H9 (cell line): Measurements from ENCODE around the gene ELF1. TPM values are rescaled to one million over a fixed set of nuclear protein-coding genes. Genes with fewer than 3 reads are reported as not detected.

Experiments
- DNase-seq: peaks from one replicate; pipeline ENCODE4 v3.0.0-alpha.2; 2017
- H2AFZ ChIP-seq: one replicate; pipeline ENCODE4 v1.6.1; 2013; ENCODE audit warnings: mild to moderate bottlenecking, low read length, control low read depth, moderate library complexity
- H2AK5ac ChIP-seq: 2 replicates; pipeline ENCODE4 v1.6.1; 2013; ENCODE audit warnings: low read length, control low read depth, mixed read lengths; ENCODE audit not compliant: insufficient read length
- H2BK120ac ChIP-seq: one replicate; pipeline ENCODE4 v1.6.1; 2013; ENCODE audit warnings: low read depth, mild to moderate bottlenecking, low read length, control low read depth, inconsistent platforms; ENCODE audit not compliant: poor library complexity, severe bottlenecking
- H2BK12ac ChIP-seq: 2 replicates; pipeline ENCODE4 v1.6.1; 2013; ENCODE audit warnings: low read length, control low read depth, mixed read lengths, low read depth; ENCODE audit not compliant: insufficient read length
- H2BK15ac ChIP-seq: 2 replicates; pipeline ENCODE4 v1.6.1; 2013; ENCODE audit warnings: low read depth, low read length, control low read depth
- H2BK20ac ChIP-seq: one replicate; pipeline ENCODE4 v1.6.1; 2013; ENCODE audit warnings: low read depth, mild to moderate bottlenecking, low read length, control low read depth, inconsistent platforms; ENCODE audit not compliant: poor library complexity, severe bottlenecking
- H2BK5ac ChIP-seq: 2 replicates; pipeline ENCODE4 v1.6.1; 2013; ENCODE audit warnings: low read length, control low read depth, mixed read lengths; ENCODE audit not compliant: insufficient read length
- H3K14ac ChIP-seq: 2 replicates; pipeline ENCODE4 v1.6.1; 2013; ENCODE audit warnings: low read length, control low read depth; ENCODE audit not compliant: insufficient read depth
- H3K18ac ChIP-seq: 2 replicates; pipeline ENCODE4 v1.6.1; 2013; ENCODE audit warnings: low read depth, mild to moderate bottlenecking, mixed read lengths, low read length, control low read depth; ENCODE audit not compliant: insufficient read length
- H3K23ac ChIP-seq: 2 replicates; pipeline ENCODE4 v1.6.1; 2013; ENCODE audit warnings: low read length, control low read depth, mixed read lengths, low read depth; ENCODE audit not compliant: insufficient read length
- H3K23me2 ChIP-seq: 2 replicates; pipeline ENCODE4 v1.6.1; 2013; ENCODE audit warnings: low read depth, mild to moderate bottlenecking, mixed read lengths, low read length, control low read depth; ENCODE audit not compliant: insufficient read length, poor library complexity, severe bottlenecking
- H3K27ac ChIP-seq: 2 replicates; pipeline ENCODE4 v1.5.1; 2013; ENCODE audit warnings: low read length, control low read depth, mixed read lengths, low read depth; ENCODE audit not compliant: insufficient read length
- H3K27me3 ChIP-seq: 2 replicates; pipeline ENCODE4 v1.6.1; 2013; ENCODE audit warnings: low read length, control low read depth, inconsistent platforms; ENCODE audit not compliant: insufficient read depth
- H3K4ac ChIP-seq: 2 replicates; pipeline ENCODE4 v1.6.1; 2013; ENCODE audit warnings: low read depth, mild to moderate bottlenecking, control low read depth, inconsistent platforms, low read length, moderate library complexity
- H3K4me1 ChIP-seq: 2 replicates; pipeline ENCODE4 v1.6.1; 2013; ENCODE audit warnings: low read length, control low read depth, inconsistent platforms; ENCODE audit not compliant: insufficient read depth
- H3K4me2 ChIP-seq: 2 replicates; pipeline ENCODE4 v1.6.1; 2013; ENCODE audit warnings: low read length, control low read depth, mixed read lengths; ENCODE audit not compliant: insufficient read length, insufficient read depth
- H3K56ac ChIP-seq: 2 replicates; pipeline ENCODE4 v1.6.1; 2013; ENCODE audit warnings: low read depth, mild to moderate bottlenecking, mixed read lengths, low read length, control low read depth; ENCODE audit not compliant: insufficient read length
- H3K79me1 ChIP-seq: 2 replicates; pipeline ENCODE4 v1.6.1; 2013; ENCODE audit warnings: low read depth, mild to moderate bottlenecking, moderate library complexity, low read length, control low read depth, inconsistent platforms; ENCODE audit not compliant: insufficient read depth, poor library complexity, severe bottlenecking
- H3K79me2 ChIP-seq: 2 replicates; pipeline ENCODE4 v1.6.1; 2013; ENCODE audit warnings: low read length, control low read depth, inconsistent platforms; ENCODE audit not compliant: insufficient read depth
- H3K9ac ChIP-seq: 2 replicates; pipeline ENCODE4 v1.6.1; 2013; ENCODE audit warnings: low read length, control low read depth, mixed read lengths; ENCODE audit not compliant: insufficient read length; ENCODE audit errors: extremely low read depth
- H3K9me3 ChIP-seq: one replicate; pipeline ENCODE4 v1.6.1; 2013; ENCODE audit warnings: low read depth, low read length, inconsistent platforms; ENCODE audit not compliant: control insufficient read depth
- H3T11ph ChIP-seq: one replicate; pipeline ENCODE4 v1.6.1; 2013; ENCODE audit warnings: mild to moderate bottlenecking, low read length, control low read depth, inconsistent platforms
- H4K20me1 ChIP-seq: one replicate; pipeline ENCODE4 v1.6.1; 2013; ENCODE audit not compliant: control insufficient read depth, insufficient read length, insufficient read depth
- H4K5ac ChIP-seq: 2 replicates; pipeline ENCODE4 v1.6.1; 2013; ENCODE audit warnings: low read depth, mild to moderate bottlenecking, mixed read lengths, low read length, control low read depth; ENCODE audit not compliant: insufficient read length
- H4K8ac ChIP-seq: replicated peaks from 2 replicates; pipeline ENCODE4 v1.6.1; 2013; ENCODE audit warnings: low read length, control low read depth, mixed read lengths, low read depth; ENCODE audit not compliant: insufficient read length
- H4K91ac ChIP-seq: 2 replicates; pipeline ENCODE4 v1.6.1; 2013; ENCODE audit warnings: low read depth, mild to moderate bottlenecking, moderate library complexity, mixed read lengths, low read length, control low read depth; ENCODE audit not compliant: insufficient read length
- H3K27ac Mint-ChIP-seq, 3 experiments: 2 replicates in 2 of 3; 3 replicates in 1 of 3; pipeline ENCODE4 v1.8.0; 2020 to 2021; ENCODE audit warnings: mixed read lengths in 3 of 3, mild to moderate bottlenecking in 1 of 3, moderate library complexity in 1 of 3
- H3K27me3 Mint-ChIP-seq: 2 replicates; pipeline ENCODE4 v1.8.0; 2021; ENCODE audit warnings: low read depth, mild to moderate bottlenecking, moderate library complexity, mixed read lengths
- H3K36me3 Mint-ChIP-seq, 3 experiments: 2 replicates in 2 of 3; 3 replicates in 1 of 3; pipeline ENCODE4 v1.8.0; 2020 to 2021; ENCODE audit warnings: low read depth in 3 of 3, mixed read lengths in 3 of 3; ENCODE audit not compliant: insufficient read depth in 1 of 3
- H3K4me1 Mint-ChIP-seq, 2 experiments: 2 replicates each; pipeline ENCODE4 v1.8.0; 2020; ENCODE audit warnings: mixed read lengths in 2 of 2
- H3K4me3 Mint-ChIP-seq, 2 experiments: 2 replicates in 1 of 2; 3 replicates in 1 of 2; pipeline ENCODE4 v1.8.0; 2020 to 2021; ENCODE audit warnings: mild to moderate bottlenecking in 2 of 2, mixed read lengths in 2 of 2, moderate library complexity in 1 of 2
- H3K9me3 Mint-ChIP-seq, 2 experiments: 2 replicates in 1 of 2; 3 replicates in 1 of 2; pipeline ENCODE4 v1.8.0; 2020; ENCODE audit warnings: mild to moderate bottlenecking in 2 of 2, mixed read lengths in 2 of 2, moderate library complexity in 1 of 2
- CTCF ChIP-seq: fragments of 200-600 bp; sonication (generic); conservative IDR thresholded peaks from 3 replicates; pipeline ENCODE4 v1.8.0; 2021; ENCODE audit warnings: antibody characterized with exemption, mild to moderate bottlenecking
- WGBS: extraction: QIAGEN DNeasy Blood & Tissue Kit; methylation state at CpG from one replicate; pipeline ENCODE4 v1.1.7; 2013; ENCODE audit warnings: missing lambda C conversion rate, low lambda C conversion rate, mixed read lengths; ENCODE audit not compliant: insufficient read length; ENCODE audit errors: extremely low coverage; 5-methylcytosine and 5-hydroxymethylcytosine counted together
- total RNA-seq: library from RNA; stranded (reverse); gene quantifications from 2 replicates; pipeline ENCODE4 v1.2.1, GENCODE V29; 2021

Gene ELF1
- total RNA-seq, 1 experiment from 2014 or later = 15.5 TPM

- Histone ChIP-seq H2AK5ac (no peak overlapping the region), H3K18ac (no peak overlapping the region), H3K23me2 (no peaks in the 10 kb centered on the region), H3K79me2 (no peaks in the 10 kb centered on the region), H3K9ac (no peak overlapping the region), H4K91ac (no peak overlapping the region), H3K4me1 (no peaks in the 10 kb centered on the region), H3T11ph (no peak overlapping the region), H3K9me3 (no peaks in the 10 kb centered on the region), H4K8ac (no peak overlapping the region), H3K23ac (no peak overlapping the region), H2BK15ac (no peak overlapping the region), H3K14ac (no peak overlapping the region), H4K20me1 (no peaks in the 10 kb centered on the region), H3K27me3 (no peaks in the 10 kb centered on the region), H3K56ac (no peak overlapping the region), H2BK5ac (no peak overlapping the region), H2BK12ac (no peak overlapping the region), H4K5ac (no peak overlapping the region), H2BK120ac (no peak overlapping the region), H3K27ac (no peak overlapping the region), H3K4ac (no peak overlapping the region), H2BK20ac (no peak overlapping the region), H3K79me1 (no peaks in the 10 kb centered on the region), H3K4me2 (no peak overlapping the region), H2AFZ (no peak overlapping the region)
- H3K36me3 Mint-ChIP-seq = peaks cover 15 to 50% (median 48%) of the 10 kb centered on the region in 3 experiments; a peak in 6 of 7 replicates
- DNase-seq = no peak
- no peak overlapping the region for H3K4me3 Mint-ChIP-seq
- peaks cover 7% of the 10 kb centered on the region for H3K27me3 Mint-ChIP-seq
- no peak for TF ChIP-seq CTCF
- H3K9me3 Mint-ChIP-seq = no peaks in the 10 kb centered on the region
- H3K4me1 Mint-ChIP-seq = peaks cover 11 to 16% of the 10 kb centered on the region in 2 experiments
- no peak overlapping the region for H3K27ac Mint-ChIP-seq
- WGBS = no CpG with 5 or more reads among the region's 2 CpGs
Measured at GRCh38 chr13:41064493-41064892, 45.4 kb upstream of the ELF1 start.
